ENCODE measurements around the gene CPS1. TPM values are rescaled to one million over a fixed set of nuclear protein-coding genes. Genes with fewer than 3 reads are reported as not detected.

CPS1 gene
- total RNA-seq, 2 experiments from 2014 or later = 2.6 to 2.8 TPM

Other genes starting within 250 kb of the CPS1 start
- not detected for gene MYL1, start 241.4 kb upstream of the CPS1 start, total RNA-seq
- gene LANCL1, start 79.8 kb upstream of the CPS1 start, total RNA-seq = 10 to 100 TPM; 43.6 to 45.2 TPM

Data from activated naive CD8-positive, alpha-beta T cell treated with anti-CD3 and anti-CD28 coated beads for 36 hours (primary cell).